GM19023 (cell line): ENCODE data around the gene SMPDL3A.
A peak's percentile ranks its signal among the peaks of the same experiment; 100 is the strongest.

Source experiments
- ATAC-seq: cut with Tn5 transposase; IDR thresholded peaks from one replicate; pipeline ENCODE4 v1.9.1; 2021; ENCODE audit warnings: mild to moderate bottlenecking, moderate library complexity; ENCODE audit not compliant: unreplicated experiment

The SMPDL3A gene

GRCh38 chr6:122845916-122846612 lies 57.0 kb downstream of the SMPDL3A start:
- ATAC-seq = no peak

GRCh38 chr6:122853259-122853995 lies 64.4 kb downstream of the SMPDL3A start:
- peak; percentile 96 for ATAC-seq
